UCSD-AML1 (cell line): ENCODE results near the gene KRABD2.
"Not testable (repeated sequence)": the region's sequence is repeated elsewhere in the genome, so short reads cannot be mapped to it uniquely, and the experiment has no call there.

Source experiments
- DNase-seq: peaks from one replicate; lab custom pipeline; 2025; ENCODE audit not compliant: unreplicated experiment; lab: John Stamatoyannopoulos, UW

The KRABD2 gene

GRCh38 chr17:8362651-8363332 lies 13.7 kb downstream of the KRABD2 start:
- DNase-seq, result no peak

GRCh38 chr17:8360751-8361150 lies 15.8 kb downstream of the KRABD2 start:
- DNase-seq, result no peak

DNA sequence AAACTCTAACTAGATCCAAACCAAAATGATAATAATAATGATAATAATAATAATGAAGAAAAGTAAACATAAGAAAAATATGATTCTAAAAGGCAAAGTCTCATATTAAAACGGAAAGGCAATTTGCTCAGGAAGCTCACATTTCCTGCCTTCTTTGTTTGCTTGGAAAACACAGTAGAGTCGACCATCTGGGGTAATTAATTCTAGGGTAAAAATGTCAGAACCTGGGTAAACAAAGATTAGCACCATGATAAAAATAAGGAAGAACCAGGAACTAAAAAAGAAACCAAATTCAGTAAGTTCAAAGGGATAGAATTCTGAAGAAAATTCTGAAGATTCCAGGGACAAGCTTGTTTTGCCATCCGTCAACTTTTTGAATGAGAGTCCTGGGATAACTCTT lies 16.2 kb downstream of the KRABD2 start:
- DNase-seq, result no peak

- no peak for DNase-seq
These were observed 16.7 kb downstream of the KRABD2 start for GRCh38 chr17:8359769-8360168.

DNA sequence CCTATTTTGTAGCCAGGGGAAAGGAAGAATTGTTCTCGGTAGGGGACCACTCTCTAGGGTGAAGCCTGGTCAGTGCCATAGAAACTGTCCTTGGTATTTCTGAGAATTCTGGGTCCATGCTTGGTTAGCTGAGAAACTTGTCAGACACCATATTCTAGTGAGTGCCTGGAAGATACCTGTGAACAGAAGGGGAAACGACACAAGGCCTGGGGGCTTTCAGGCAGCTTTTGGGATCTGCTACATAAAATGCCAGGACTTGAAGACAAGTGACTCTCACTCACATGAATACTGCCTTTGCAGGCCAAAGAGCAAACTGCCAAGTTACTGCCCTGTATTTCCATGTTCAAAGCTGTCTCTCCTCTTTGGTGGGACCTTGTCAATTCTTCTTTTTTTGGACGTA lies 18.6 kb downstream of the KRABD2 start:
- DNase-seq, result no peak

GRCh38 chr17:8354236-8354635 lies 22.3 kb downstream of the KRABD2 start:
- DNase-seq, result no peak

- DNase-seq, result no peak
These were observed 22.8 kb downstream of the KRABD2 start for GRCh38 chr17:8353736-8354135.

DNA sequence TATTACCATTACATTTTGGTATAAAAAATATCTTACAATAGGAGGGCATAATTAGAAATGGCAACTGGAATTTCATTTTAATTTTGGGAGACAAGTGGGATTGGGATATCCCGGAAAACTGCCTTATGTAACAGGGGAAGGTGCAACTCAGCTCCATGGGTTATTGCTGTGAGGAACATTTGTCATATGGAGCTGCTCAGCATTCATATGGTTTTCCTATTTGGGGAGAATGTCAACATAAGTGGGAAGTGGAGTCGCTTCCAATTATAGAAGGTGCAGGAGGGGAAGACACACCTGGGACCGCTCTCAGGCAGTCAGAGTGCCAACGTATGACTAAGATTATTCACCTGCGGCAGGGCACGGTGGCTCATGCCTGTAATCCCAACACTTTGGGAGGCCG lies 26.2 kb downstream of the KRABD2 start:
- DNase-seq, result no peak

DNA sequence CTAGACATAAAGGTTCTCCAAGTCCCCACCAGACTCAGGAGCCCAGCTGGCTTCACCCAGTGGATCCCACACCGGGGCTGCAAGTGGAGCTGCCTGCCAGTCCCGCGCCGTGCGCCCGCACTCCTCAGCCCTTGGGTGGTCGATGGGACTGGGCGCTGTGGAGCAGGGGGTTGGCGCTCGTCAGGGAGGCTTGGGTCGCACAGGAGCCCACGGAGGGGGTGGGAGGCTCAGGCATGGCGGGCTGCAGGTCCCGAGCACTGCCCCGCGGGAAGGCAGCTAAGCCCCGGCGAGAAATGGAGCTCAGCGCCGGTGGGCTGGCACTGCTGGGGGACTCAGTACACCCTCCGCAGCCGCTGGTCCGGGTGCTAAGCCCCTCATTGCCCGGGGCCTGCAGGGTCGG lies 29.5 kb downstream of the KRABD2 start:
- DNase-seq, result not testable (repeated sequence)

DNA sequence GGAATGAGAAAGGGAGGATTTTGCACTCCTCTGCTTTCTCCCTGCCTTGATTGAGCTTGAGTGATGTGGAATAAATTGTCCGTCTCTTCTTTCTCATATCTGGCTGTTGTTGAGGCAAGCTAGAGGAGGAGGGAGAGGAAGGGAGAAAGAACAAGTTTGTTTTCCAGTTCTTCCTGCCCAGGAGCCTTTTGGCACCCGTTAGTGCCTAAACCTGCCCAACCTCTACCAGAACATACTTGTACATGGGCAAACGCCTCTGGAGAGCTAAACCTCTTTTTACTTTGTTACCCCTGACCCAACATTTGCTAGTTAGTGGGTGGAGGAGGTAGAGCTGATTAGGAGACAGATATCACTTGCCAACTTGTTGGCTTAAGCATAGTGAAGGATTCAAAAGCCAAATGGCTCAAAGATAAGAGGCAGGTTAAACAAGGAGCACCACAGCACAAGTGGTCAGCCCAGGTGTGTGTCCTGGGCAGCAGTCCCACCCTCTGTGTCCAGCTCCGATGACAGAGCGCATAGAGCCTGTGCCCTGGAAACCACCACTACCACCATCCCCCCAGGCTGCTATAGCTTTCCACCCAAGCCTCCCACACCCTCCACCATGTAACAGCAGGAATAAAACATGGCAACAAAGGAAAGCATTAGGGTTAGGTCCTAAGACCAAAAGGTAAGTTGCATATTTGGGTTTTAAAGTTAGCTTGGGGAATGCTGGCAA lies 30.4 kb downstream of the KRABD2 start:
- no peak for DNase-seq

- no peak for DNase-seq
These were observed 31.3 kb downstream of the KRABD2 start for GRCh38 chr17:8345052-8345690.

DNA sequence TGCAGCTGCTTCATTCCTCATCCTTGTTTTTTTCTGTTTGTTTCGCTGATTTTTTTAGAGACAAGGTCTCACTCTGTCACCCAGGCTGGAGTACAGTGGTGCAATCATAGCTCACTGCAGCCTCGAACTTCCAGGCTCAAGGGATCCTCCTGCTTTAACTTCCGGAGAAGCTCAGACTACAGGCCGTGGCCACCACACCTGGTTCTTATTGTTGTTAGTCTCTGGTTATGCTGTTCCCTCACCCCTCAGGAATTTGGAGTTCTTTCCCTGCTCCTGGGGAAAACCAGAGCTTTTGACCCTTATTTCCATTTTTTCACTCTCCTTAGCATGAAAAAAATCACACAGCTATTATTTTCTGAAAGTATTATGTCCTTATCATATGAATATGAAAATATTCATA lies 35.0 kb downstream of the KRABD2 start:
- DNase-seq, result no peak

DNA sequence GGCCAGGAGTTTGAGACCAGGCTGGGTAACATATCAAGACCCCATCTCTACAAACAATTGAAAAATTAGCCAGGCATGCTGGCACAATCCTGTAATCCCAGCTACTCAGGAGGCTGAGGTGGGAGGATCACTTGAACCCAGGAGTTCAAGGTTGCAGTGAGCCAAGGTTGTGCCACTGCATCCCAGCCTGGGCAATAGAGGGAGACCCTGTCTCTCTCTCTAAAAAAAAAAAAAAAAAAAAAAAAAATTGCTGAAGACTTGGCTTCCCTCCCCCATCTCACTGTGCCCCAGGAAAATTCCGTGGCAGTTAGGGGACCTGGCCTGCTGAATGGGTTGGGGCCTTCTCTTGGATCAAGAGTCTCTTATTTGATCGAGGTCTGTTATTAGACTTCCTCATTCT lies 37.0 kb downstream of the KRABD2 start, which contains the start of gene ODF4:
TSS of gene ODF4 (plus strand) at position 301 of the 400 bp plus-strand sequence. CDS start 212 bp downstream, outside the sequence.
- no peak for DNase-seq

GRCh38 chr17:8338753-8339140 lies 37.8 kb downstream of the KRABD2 start:
- no peak for DNase-seq

GRCh38 chr17:8337802-8338752 lies 38.4 kb downstream of the KRABD2 start:
- no peak for DNase-seq

GRCh38 chr17:8333281-8333680 lies 43.2 kb downstream of the KRABD2 start:
- DNase-seq, result no peak

GRCh38 chr17:8332688-8333087 lies 43.8 kb downstream of the KRABD2 start:
- DNase-seq, result no peak

- DNase-seq, result no peak
These were observed 44.4 kb downstream of the KRABD2 start for GRCh38 chr17:8332128-8332527.

- no peak for DNase-seq
These were observed 49.2 kb downstream of the KRABD2 start for GRCh38 chr17:8327303-8327649.
